Embryonic facial prominence (tissue), 1 donor: ENCODE measurements around the gene TRIM9.
"Not testable (repeated sequence)": the region's sequence is repeated elsewhere in the genome, so short reads cannot be mapped to it uniquely, and the experiment has no call there.

Experiments
- DNase-seq: peaks from one replicate; pipeline ENCODE4 v3.0.0-alpha.2; 2016; ENCODE audit errors: extremely low spot score

Gene TRIM9

DNA sequence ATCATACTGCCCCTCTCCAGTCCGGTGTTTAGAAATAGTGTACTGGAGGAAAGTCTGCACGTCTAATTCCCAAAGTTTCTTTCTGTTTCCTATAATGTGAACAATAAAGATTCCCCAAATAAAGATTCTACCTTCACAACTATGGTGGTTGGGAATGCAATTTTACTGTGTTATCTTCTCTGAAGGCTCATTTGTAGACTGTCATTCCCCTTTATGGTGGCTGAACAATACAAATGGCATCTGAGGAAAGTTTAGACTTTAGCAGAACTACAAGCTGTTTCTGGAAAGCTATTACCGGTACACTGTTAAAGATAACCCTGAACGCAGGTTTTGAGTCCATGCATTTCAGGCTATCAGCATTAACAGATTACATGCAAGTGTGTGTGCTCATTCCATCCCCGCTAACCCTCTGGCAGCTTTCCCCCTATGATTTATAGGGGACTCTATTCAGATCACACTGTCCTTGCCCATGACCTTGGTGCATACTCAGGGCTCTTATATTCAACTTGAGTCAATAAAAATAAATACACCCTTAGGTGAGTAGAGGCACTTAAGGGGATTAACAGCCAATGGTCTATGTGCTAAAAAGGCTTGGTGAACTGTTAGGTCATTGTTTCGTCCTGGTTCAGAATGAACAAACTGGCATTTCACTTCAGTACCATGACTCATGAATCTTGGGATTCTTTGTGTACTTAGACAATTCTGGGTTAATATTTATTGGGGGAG, 89.9 kb downstream of the TRIM9 start:
- no peak for DNase-seq

DNA sequence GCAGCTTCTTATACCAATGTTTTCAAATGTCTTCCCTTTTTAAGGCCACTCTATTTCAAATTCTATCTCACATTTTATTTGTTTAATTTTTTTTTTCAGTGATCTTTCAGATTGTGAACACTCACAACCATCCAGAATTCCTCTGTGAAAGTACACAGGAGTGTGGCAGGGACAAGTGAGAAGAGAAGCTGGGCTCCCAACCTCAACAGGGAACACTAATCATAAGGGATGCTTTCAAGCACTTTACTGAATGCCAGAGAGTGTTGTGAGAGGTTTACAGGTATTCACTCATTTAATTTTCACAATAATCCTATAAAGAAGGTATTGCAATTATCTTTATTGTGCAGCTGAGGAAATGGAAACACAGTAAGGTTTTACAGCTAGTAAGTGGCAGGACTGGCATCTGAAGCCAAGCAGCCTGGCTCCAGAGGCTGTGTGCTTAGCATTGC, 90.5 kb downstream of the TRIM9 start:
- DNase-seq = no peak

DNA sequence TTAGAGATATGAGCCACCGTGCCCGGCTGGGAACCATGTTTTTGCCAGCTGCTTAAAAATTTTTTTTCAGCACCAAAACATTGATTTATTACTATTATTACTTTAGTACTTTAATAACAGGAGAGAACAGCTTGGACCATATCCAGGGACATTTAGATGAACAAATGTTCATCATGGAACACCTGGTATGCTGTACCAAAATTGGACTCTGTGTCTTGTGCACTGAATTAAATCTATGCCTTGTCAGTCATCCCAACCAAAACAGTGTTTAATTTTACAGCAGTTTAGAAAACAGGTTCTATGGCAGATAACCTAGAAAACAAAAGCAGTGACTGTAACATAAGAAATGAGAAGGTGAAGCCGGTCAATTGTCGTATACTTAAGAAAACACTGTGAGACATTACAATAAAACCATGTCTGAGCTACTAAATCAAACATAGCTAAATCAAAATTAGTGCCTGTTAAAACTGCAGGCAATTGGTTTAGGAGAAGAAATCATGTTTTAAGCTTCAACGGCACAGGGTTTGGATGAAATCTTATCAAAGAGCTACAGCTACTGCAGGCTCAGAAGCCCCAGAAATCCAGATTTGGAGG, 92.4 kb downstream of the TRIM9 start:
- no peak for DNase-seq

DNA sequence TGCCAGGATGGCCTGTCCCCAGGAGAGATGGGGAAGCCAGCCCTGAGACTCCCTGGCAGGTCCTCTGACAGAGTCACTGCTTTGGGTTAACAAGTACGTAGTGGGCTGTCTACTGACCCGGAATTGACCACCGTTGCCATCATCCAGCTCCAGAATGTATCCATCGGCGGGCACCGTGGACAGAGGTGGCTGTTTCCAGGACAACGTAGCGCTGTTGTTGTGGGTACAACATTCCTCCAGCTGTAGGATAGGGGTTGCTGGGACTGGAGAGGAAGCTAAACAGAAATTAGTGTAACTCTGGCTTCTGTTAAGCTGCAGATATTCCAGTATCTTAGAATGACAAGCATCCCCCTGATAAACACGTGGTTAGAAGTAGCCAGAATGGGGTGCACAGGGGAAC, 94.3 kb downstream of the TRIM9 start:
- no peak for DNase-seq

DNA sequence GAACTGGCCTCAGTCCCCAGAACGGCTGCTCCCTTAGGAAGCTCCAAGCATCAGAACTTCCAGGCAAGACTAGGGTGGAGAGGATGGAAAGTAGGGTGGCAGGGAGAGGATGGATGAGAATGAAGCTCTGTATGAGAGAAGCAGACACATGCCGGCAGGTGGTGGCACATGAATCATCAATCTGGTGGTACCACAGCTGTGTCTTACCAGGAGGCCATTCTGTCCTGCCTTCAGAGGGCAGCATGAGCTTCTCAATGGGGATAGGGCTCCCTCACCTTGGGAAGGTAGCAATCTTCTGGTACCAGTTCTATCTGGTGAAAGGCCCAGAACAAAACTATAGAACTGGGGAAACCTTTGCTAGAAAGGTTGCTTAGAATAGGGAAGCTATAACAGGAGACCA, 95.2 kb downstream of the TRIM9 start:
- no peak for DNase-seq

DNA sequence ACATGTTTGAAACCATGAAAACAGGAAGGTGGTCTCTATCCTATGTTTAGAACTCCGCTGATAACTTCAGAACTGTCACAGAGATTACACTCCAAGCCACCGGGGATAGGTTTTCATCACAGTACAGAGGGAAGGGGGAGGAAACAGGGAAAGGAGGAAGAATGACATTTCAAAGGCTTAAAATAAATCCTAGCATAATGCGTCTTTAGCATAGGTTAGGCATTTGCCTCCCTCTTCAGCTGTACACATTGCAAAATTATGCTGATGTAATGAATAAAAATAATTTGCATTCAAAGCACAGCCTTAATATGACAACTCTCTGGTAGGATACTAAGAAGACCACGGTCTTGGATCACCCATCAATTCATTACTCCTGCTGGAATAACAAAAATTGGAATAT, 96.3 kb downstream of the TRIM9 start:
- no peak for DNase-seq

DNA sequence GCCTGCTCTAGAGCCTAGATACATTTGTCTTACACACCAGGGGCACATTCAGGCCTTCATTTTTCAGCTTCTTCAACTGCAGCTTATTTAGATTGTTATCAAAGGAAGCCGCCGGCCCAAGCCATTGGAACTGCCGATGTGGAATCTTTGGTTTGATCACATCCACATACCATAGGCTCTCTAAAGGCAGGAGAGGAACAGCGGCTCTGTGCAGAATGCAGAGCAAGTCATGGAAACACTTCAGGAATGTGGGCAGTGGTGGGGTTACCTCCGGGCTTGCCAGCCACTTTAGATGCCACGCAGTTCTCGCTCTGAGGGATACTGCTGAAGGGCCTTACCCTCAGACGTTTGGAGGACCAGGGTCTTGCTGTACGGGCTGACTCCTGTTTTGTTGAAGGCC, 97.2 kb downstream of the TRIM9 start:
- no peak for DNase-seq

DNA sequence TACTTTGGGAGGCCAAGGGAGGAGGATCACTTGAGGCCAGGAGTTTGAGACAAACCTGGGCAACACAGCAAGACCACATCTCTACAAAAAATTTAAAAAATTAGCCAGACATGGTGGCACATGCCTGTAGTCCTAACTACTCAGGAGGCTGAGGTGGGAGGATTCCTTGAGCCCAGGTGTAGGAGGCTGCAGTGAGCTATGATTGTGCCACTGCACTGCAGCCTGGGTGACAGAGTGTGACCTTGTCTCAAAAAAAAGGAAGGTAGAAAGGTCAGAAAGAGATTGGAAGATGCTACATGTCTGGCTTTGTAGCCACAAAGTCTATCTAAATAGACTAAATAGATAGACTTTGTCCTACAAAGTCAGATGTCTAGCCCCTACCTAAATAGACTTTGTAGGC, 100.7 kb downstream of the TRIM9 start:
- DNase-seq = not testable (repeated sequence)

DNA sequence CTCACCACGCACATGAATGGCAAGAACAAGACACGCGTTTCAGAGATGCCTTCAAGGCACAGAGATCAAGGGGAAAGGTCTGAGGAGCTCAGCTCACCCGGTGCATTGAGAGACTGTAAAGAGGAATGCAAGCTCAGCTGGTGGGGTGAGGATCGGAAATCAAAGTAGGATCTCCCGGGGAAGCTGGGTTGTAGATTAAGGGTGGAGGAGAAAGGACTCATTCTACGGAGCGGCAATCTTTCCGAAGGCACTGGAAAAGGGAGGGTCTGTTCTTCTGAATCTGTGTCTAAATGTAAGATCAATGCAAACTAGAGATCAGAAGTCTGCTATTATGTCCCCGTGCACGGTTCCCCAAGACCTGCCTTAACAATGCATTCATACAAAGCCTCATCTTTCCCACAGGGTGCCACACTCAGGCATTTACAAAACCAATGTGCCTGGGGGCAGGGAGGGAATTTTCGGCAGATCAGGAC, 109.0 kb downstream of the TRIM9 start:
- DNase-seq = no peak

DNA sequence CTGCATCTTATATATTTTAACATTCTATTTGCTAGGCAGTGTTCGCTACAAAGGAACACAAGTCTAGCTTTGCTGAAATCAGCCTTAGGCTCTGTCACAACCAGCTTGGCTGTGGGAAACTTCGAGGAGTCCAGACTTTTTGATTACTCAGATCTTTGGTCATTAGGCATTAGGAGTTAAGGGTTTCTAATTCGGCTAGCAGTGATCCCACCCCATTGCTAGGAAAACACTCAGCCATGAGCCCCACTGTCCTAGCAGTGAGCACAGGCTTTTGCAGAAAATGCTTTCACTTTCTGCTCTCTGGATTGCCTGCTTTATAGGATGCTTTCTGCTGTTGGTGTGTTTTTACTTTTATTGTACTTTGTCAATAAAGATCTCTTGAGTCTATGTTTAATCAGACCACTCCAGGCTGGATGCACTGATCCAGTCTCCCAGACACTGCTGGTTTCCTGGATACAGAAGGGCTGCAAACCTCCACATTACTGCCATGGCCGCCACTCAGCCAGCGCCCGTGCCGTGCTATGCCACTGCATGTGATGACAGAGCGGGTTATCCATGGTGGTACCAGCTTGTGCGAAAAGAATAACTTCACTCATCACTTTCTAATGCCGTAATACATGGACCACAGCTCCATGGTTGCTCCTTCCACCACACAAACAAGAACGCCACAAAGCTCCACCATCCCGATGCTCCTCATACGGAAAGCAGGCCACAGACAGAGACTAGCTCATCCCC, 109.6 kb downstream of the TRIM9 start:
- DNase-seq = no peak

DNA sequence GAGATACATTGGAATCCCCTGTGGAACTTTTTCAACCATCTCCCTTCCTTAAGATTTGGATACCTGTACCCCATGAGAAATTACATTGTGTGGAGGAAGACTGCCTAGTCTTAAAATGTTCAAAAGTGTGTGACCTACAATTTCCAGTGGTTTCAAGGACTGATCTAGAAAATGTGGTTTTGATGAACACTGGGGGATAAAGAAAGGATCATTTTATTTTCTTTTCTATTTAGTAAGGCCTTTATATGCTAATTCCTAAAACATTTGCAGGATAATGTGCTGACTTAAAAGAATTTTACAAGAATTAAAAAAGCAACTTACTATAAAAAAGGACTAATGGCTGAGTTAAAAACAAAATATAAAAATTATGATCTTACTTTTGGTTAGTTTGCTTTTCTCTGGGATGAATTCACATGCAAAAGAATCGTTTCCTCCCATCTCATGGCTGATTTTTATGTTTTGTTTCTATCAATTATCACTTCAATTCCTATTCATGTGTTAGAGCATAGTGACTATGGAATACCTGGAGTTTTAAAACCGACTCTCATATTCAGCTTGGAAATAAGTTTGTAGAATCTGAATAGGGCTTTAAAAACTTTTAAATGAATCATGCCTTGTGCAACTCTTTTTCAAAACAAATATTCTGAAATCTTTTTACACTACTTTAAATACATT, 110.7 kb downstream of the TRIM9 start:
- no peak for DNase-seq

DNA sequence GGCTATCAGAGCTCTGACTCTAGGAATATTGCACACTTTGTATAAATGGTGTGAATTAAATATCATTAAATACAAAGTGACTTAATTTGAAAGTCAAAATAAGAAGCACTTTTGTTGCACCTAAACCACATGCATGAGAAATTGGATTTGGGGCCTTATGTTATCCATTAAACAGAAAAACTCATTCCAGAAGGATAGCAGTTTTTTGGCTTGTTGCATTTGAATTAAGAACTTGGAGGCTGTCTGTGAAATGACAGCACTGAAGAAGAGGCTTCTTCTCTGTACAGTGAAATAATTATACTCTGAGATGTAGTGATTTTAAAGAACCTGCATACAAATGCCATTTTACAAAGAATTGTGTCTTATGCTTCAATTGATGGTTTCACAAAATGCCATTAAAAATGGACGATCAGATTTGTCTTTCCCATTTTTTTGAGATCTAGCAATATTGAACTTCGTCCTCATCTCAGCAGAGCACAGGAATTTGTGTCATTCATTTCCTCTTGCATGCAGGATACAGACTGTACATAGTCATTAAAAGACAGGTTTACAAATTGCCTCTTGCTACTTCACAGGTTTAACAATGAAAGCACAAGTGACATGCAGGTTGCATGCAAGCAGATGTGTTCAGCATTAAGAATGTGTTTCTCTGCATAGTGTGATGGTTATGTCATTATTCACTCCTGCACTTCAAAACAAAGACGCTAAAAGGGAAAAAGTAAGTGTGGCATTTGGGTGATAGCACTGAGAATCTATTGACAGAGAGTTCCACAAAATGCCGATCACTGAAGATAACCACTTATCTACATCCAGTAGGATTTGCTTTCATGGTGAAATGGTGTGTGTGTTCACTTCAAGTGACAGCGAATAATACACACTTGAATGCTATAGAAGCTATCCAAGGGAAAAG, 114.7 kb downstream of the TRIM9 start:
- DNase-seq = no peak

DNA sequence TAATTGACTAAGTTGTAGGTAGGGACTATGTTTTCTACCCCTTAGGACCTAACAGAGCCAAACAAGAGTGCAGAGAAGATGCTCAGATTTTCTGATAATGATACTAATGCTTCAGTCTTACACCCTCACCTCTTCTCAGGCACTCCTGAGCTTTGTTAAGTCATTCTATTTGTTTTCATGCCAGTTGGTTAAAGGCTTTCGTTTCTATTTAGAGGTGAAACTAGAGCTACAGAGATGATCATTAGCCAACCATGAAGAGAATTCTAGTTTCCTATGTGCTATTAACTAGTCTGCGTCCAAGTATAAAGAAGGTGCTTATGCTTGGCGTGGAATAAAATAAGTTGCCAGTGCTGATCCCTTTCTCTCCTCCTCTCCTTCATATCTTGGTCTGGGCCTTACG, 116.0 kb downstream of the TRIM9 start:
- DNase-seq = no peak

DNA sequence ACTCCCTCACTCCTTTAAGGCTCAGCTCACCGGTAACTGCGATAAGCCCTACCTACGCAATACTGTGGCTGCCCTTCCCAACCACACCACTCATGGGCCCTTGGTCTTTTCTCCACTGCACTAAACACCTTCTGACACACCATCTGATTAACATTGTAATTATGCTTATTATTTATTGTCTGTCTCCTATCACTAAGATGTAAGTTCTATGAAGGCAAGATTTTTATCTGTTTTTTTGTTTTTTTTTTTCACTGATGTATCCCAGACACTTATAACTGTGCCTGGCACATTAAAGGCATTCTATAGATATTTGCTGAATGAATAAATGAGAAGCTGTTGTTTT, 116.4 kb downstream of the TRIM9 start:
- no peak for DNase-seq

DNA sequence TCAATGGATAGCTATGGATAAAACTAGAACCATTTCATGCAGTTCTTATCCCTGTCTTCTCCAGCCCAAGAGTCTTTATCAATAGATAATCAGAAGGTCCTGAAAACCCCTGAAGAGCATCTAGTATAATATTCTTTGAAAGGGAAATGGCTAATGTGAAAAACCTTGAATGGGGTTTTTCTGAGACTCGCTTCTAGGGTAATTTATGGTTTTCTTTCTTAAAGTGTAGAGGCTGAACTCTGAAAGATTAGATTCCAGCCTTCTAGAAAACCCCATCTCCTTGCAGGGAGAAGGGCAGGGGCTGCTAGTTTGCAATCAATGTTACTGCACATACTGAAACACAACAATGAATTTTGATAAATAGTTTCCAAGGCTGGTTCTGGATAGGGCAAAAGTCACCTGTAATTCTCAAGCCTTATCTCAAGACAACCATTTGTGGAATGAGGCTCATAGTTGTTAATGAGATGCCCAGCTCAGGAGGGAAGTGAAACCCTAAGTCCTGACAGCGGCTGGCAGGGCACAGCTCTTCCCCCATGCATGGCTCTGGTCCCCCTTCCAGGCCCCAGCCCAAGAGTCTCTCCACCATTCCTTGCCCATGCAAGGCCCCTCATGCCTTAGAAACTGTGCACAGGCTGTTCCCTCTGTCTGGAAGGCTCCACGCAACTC, 116.9 kb downstream of the TRIM9 start:
- no peak for DNase-seq

DNA sequence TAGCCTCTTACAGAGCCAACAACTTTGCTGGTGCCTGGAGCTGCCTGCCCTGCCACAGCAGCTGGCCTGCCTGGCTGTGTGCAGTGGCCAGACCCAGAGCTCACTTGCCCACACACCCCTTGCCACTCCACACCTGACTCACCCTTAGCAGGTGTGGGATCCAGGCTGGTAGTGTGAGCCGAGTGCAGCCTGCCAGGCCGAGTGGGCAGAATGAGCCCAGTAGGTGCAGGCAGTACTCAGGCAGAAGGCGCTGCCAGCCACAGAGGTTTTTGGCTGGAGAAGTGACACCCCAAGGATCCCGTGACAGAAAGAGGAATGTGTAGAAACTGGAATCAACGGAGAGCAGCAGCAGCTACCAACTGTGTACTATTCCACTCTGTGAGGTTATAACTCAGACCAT, 120.8 kb downstream of the TRIM9 start:
- no peak for DNase-seq

DNA sequence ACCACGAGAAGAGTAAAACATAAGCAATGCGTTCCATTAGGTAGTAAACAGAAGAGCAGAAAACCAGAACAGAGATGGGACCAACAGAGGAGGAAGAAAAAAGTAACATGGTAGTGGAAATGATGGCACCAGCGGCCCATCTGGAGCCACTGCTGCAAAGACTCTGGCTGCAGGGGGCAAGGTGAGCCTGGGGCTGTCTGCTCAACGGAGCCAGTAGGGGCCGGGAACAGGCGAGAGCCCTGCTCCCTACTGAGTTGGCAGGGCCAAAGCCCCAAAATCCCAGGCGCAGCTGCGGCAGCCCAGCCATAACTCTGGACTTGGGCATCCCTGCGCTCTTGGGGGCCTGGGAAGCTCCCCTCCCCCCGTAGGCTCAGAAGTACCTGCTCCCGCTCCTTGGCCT, 122.2 kb downstream of the TRIM9 start:
- DNase-seq = no peak

DNA sequence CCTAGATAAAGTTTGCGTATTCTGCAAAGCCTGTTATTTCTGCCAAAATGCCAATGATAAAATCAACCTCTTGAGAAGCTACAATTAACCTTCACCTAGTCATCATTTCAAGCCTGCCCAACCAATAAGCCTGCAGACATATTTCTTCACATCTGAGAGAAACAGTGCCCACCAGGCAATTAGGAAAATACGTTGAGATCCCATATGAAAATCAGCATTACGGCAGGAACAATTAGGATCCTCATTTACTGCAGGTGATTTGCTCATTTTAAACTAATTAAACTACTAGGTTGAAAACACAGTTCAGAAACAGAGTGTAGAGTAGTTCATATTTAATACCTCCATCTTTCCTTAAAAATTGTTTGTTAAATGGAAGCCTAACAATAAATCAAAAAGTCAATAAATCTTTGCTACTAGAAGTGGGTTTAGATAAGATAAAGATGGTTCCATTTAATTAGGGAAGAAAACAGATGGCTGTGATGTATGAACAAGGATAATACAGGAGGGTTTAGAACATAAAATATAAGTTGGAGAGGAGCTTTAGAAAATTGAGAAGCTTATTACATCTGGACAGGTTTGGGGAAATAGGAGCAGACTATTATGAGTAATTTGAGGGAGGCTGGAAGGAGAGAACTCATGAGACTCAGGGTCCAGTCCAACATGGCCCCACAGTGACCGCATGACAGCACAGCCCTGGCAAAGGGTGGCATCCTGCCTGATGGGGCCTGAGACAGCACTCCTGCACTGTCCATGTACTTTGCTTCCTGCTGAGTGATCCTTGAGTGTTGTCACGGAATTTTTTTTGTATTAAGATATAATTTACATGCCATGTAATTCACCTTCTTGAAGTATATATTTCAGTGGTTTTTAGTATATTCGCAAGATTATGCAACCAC, 123.8 kb downstream of the TRIM9 start:
- no peak for DNase-seq

DNA sequence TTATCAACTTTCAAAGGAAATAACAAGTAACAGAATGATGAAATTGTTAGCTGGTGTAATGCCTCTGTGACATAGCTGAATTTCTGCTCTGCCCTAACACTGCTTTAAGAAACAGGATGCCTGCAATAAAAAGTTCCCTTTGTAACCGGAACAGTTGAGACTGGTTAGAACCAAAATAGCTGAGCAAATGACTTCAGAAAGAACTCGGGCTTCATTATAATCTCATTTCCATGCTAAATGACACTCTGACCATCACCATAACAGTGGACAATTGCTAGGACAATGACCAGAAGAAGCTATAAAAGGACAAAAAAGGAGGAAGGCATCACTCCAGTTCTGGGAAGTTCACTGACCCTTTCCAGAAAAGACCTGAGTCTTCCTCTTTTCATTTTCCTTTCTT, 127.1 kb downstream of the TRIM9 start:
- DNase-seq = no peak

DNA sequence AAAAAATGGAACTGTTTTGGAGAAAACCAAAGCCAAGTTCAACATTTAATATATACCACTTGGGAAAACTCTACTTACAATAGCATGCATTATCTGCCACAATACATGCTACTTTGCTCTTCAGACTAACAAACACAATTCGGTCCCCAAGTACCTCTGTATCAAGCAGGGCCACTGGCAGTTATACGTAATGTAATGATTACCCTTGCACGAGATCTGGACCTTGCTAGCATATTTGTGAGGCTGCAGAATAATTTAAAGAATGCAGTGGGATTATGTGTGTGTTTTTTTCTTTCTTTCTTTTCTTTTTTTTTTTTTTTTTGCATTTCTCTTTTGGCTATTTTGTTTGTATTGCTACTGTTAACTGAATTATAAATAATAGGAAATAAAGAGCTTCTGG, 127.8 kb downstream of the TRIM9 start:
- no peak for DNase-seq
